Measurements from ENCODE around the gene TMEM233. TPM values are rescaled to one million over a fixed set of nuclear protein-coding genes. Genes with fewer than 3 reads are reported as not detected.

TMEM233 gene
- total RNA-seq, 6 donors from 2014 or later: 0.11 to 1.1 (median 0.44) TPM; not detected in 2

- no peak for DNase-seq
- H3K9me3 ChIP-seq: no peaks in the 10 kb centered on the region
- H3K27ac ChIP-seq: no peak overlapping the region
- no peak overlapping the region for H3K4me3 ChIP-seq
- no peaks in the 10 kb centered on the region for H3K36me3 ChIP-seq
- no peak for ATAC-seq (ENCODE audit: low FRiP score in 2 of 2)
- 63 to 77% methylated on average over 7 of the region's 7 CpGs for whole genome bisulfite sequencing, 2 donors
- TF ChIP-seq CTCF (IDR thresholded peaks at IDR 0.05) (no peak), EP300 (IDR thresholded peaks at IDR 0.05) (no peak), POLR2AphosphoS5 (IDR thresholded peaks at IDR 0.05) (no peak), POLR2A (IDR thresholded peaks at IDR 0.05) (no peak)
- H3K4me1 ChIP-seq: peaks cover 0 to 4% (median 0%) of the 10 kb centered on the region in 4 donors
- H3K27me3 ChIP-seq: no peaks in the 10 kb centered on the region
Observed at GRCh38 chr12:119601877-119602733, 8.5 kb downstream of the TMEM233 start.

- ATAC-seq (ENCODE audit: low FRiP score in 2 of 2): no peak
- no peak for DNase-seq
- WGBS, 2 donors: 89 to 95% methylated on average over 4 of the region's 4 CpGs
- Histone ChIP-seq H3K27me3 (no peaks in the 10 kb centered on the region), H3K4me1 (peaks cover 0 to 4% (median 0%) of the 10 kb centered on the region in 4 donors), H3K4me3 (no peak overlapping the region), H3K36me3 (no peaks in the 10 kb centered on the region), H3K9me3 (no peaks in the 10 kb centered on the region), H3K27ac (no peak overlapping the region)
- no peak for TF ChIP-seq POLR2A (IDR thresholded peaks at IDR 0.05)
- no peak for TF ChIP-seq EP300 (IDR thresholded peaks at IDR 0.05)
- TF ChIP-seq CTCF (IDR thresholded peaks at IDR 0.05): no peak
- no peak for TF ChIP-seq POLR2AphosphoS5 (IDR thresholded peaks at IDR 0.05)
Observed at GRCh38 chr12:119602734-119603094, 9.1 kb downstream of the TMEM233 start.

GRCh38 chr12:119603767-119604166 lies 10.2 kb downstream of the TMEM233 start:
- DNase-seq (no peak), ATAC-seq (ENCODE audit: low FRiP score in 2 of 2) (no peak)
- WGBS, 2 donors: 33 to 40% methylated on average over 2 of the region's 2 CpGs
- H3K27me3 ChIP-seq: no peaks in the 10 kb centered on the region
- no peaks in the 10 kb centered on the region for H3K36me3 ChIP-seq
- TF ChIP-seq POLR2A (IDR thresholded peaks at IDR 0.05) (no peak), POLR2AphosphoS5 (IDR thresholded peaks at IDR 0.05) (no peak), CTCF (IDR thresholded peaks at IDR 0.05) (no peak), EP300 (IDR thresholded peaks at IDR 0.05) (no peak)
- H3K4me3 ChIP-seq: no peak overlapping the region
- H3K27ac ChIP-seq: no peak overlapping the region
- no peaks in the 10 kb centered on the region for H3K9me3 ChIP-seq
- peaks cover 0 to 4% (median 0%) of the 10 kb centered on the region in 4 donors for H3K4me1 ChIP-seq

GRCh38 chr12:119609358-119609757 lies 15.8 kb downstream of the TMEM233 start:
- Histone ChIP-seq H3K4me3 (no peak overlapping the region), H3K27ac (no peak overlapping the region)
- WGBS, 2 donors: 71 to 89% methylated on average over 3 of the region's 3 CpGs

More at GRCh38 chr12:119609358-119609757, 15.8 kb downstream of the TMEM233 start:
- Histone ChIP-seq H3K36me3 (no peaks in the 10 kb centered on the region), H3K4me1 (no peaks in the 10 kb centered on the region), H3K27me3 (no peaks in the 10 kb centered on the region), H3K9me3 (no peaks in the 10 kb centered on the region)
- ATAC-seq (ENCODE audit: low FRiP score in 2 of 2) (no peak), DNase-seq (no peak)
- TF ChIP-seq EP300 (IDR thresholded peaks at IDR 0.05) (no peak), CTCF (IDR thresholded peaks at IDR 0.05) (no peak), POLR2A (IDR thresholded peaks at IDR 0.05) (no peak), POLR2AphosphoS5 (IDR thresholded peaks at IDR 0.05) (no peak)

All from upper lobe of left lung (tissue), 6 donors.